ENCODE measurements around the gene CORO2A. TPM values are rescaled to one million over a fixed set of nuclear protein-coding genes. Genes with fewer than 3 reads are reported as not detected.

Gene CORO2A
- total and polyA plus RNA-seq, 10 of the 15 experiments (the other 5 are each of a cell fraction or from before 2014, with no cell fraction given): 1.0 to 5.3 (median 3.5) TPM

DNA sequence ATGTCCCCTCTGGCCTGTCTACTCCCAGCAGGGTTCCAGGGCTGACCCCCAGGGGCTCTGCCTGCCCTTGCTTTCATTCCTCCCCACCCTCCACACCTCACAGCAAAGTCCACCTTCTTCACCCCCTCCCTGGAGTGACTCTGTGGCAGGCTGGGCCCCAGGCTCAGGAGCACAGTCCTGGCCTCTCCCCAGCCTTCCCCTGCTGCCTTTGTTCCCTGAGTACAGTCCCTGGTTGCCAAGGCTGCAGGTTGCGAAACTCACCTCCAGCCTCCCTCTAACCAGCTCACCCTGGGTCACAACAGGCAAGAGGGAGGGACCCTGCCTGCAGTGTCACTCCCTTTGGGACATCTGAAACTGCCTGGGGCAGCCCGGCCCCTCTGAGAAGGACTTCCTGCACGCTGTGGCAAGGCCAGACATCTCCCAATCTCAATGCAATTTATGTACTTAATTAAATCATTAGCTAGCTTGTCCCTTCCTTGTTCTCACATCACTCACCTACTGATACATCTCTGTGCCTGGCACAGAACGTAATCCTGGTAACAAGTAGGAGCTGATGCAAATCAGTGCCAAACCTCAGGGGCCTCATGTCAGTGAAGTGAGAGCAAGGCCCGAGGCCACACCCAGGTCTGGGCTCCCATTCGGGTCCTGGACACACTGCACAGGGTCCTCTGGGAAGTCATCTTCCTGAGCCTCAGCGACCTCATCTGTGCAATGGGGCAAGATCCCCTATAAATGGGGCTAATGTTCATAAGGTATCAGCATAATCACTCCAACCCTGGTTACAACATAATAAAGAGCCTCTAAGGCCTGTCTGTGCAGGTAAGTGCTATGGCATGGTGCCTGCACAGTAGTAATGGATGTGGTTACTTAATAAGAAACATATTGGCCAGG is 46.1 kb downstream of the CORO2A start (continued):
- TF ChIP-seq FOXK2 (IDR thresholded peaks at IDR 0.05): no peak
- 0 out of 3 replicates have a peak, but pooled peaks have one; percentile 8 for TF ChIP-seq POU2F2 (IDR thresholded peaks at IDR 0.05; ENCODE audit: borderline replicate concordance, low read depth, low read length)
- TF ChIP-seq RCOR1 (conservative IDR thresholded peaks at IDR 0.05; ENCODE audit: low read depth, low read length): no peak

DNA sequence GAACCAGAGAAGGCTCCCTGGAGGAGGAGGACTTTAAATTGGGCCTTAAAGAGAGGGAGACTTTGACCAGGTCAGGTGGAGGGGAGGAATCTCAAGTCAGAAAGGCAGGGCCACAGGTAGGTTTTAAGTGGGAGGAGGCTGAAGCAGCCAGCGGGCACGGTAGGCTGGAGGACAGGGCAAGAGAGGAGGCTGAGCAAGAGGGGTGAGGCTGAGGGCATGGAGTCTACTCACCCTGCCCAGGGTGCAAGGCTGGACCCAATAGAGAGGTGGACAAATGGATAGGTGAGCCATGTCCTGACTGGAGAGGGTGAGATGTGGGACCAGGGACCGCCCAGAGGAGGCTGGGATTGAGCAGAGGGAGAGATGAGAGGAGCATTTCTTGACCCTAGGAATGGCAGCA is 47.8 kb downstream of the CORO2A start:
- H3K4me3 ChIP-seq: no peak overlapping the region
- no peaks in the 10 kb centered on the region for H3K79me2 ChIP-seq (ENCODE audit: control insufficient read depth, insufficient read depth, low read length)
- intact Hi-C loops (cut with micrococcal nuclease; ENCODE audit: unreplicated experiment): no loop called here
- ChIA-PET POLR2A (no interaction called here), CTCF (no interaction called here), RAD21 (ENCODE audit: unreplicated experiment) (interaction anchor here (0.6 to 0.8 kb wide), 2 partner anchors 18 to 112 kb away, joined by 3 read pairs; no protein-coding TSS in a partner anchor), SMC1A (ENCODE audit: uncharacterized antibody, unreplicated experiment) (no interaction called here)
- H4K20me1 ChIP-seq (ENCODE audit: control insufficient read depth, insufficient read depth): no peaks in the 10 kb centered on the region
- no peak for DNase-seq (ENCODE audit: low read depth, low spot score)
- peaks cover 29% of the 10 kb centered on the region for H3K4me1 ChIP-seq (ENCODE audit: control insufficient read depth, insufficient read depth, low read length)
- no peak for FAIRE-seq
- no peak overlapping the region for H3K4me2 ChIP-seq (ENCODE audit: control insufficient read depth, insufficient read depth)
- in situ Hi-C loops (cut with MboI): no loop called here
- H3K9ac ChIP-seq (ENCODE audit: control insufficient read depth, insufficient read depth, low read length): no peak overlapping the region
- H2AFZ ChIP-seq (ENCODE audit: control insufficient read depth, low read depth, low read length): no peak overlapping the region
- H3K9me3 ChIP-seq (replicated peaks; ENCODE audit: control insufficient read depth, insufficient read depth, low read length): no peaks in the 10 kb centered on the region
- no peak for ATAC-seq
- 98% methylated on average over 3 of the region's 3 CpGs for WGBS (ENCODE audit: insufficient coverage, insufficient replicate concordance, low lambda C conversion rate, missing lambda C conversion rate)
- H3K36me3 ChIP-seq (ENCODE audit: control insufficient read depth in 2 of 2, insufficient read depth in 2 of 2, low read length in 1 of 2): no peaks in the 10 kb centered on the region
- no peak overlapping the region for H3K27ac ChIP-seq (ENCODE audit: control insufficient read depth, insufficient read depth)
- no TSS peak for BruUV-seq (replicated peaks)
- no peaks in the 10 kb centered on the region for H3K27me3 ChIP-seq (replicated peaks in 1 of 2; ENCODE audit: control insufficient read depth in 2 of 2, insufficient read depth in 2 of 2, low read length in 1 of 2)
- TF ChIP-seq, protein P1, sequence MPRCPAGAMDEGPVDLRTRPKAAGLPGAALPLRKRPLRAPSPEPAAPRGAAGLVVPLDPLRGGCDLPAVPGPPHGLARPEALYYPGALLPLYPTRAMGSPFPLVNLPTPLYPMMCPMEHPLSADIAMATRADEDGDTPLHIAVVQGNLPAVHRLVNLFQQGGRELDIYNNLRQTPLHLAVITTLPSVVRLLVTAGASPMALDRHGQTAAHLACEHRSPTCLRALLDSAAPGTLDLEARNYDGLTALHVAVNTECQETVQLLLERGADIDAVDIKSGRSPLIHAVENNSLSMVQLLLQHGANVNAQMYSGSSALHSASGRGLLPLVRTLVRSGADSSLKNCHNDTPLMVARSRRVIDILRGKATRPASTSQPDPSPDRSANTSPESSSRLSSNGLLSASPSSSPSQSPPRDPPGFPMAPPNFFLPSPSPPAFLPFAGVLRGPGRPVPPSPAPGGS (IDR thresholded peaks at IDR 0.05; ENCODE audit: borderline replicate concordance, insufficient read depth, low read depth, low read length, poor library complexity, severe bottlenecking): no peak
- TF ChIP-seq JUNB (IDR thresholded peaks at IDR 0.05) (no peak), NBN (IDR thresholded peaks at IDR 0.05) (no peak), GATAD2B (conservative IDR thresholded peaks at IDR 0.05; ENCODE audit: low read depth) (no peak), CHD4 (IDR thresholded peaks at IDR 0.05) (no peak), NFYB (IDR thresholded peaks at IDR 0.05; ENCODE audit: insufficient read depth, low read depth, low read length) (no peak), SUPT20H (IDR thresholded peaks at IDR 0.05; ENCODE audit: borderline replicate concordance, control insufficient read depth, low read depth, low read length) (no peak), ESRRA (IDR thresholded peaks at IDR 0.05; ENCODE audit: low read length) (no peak)
- TF ChIP-seq, protein P2, sequence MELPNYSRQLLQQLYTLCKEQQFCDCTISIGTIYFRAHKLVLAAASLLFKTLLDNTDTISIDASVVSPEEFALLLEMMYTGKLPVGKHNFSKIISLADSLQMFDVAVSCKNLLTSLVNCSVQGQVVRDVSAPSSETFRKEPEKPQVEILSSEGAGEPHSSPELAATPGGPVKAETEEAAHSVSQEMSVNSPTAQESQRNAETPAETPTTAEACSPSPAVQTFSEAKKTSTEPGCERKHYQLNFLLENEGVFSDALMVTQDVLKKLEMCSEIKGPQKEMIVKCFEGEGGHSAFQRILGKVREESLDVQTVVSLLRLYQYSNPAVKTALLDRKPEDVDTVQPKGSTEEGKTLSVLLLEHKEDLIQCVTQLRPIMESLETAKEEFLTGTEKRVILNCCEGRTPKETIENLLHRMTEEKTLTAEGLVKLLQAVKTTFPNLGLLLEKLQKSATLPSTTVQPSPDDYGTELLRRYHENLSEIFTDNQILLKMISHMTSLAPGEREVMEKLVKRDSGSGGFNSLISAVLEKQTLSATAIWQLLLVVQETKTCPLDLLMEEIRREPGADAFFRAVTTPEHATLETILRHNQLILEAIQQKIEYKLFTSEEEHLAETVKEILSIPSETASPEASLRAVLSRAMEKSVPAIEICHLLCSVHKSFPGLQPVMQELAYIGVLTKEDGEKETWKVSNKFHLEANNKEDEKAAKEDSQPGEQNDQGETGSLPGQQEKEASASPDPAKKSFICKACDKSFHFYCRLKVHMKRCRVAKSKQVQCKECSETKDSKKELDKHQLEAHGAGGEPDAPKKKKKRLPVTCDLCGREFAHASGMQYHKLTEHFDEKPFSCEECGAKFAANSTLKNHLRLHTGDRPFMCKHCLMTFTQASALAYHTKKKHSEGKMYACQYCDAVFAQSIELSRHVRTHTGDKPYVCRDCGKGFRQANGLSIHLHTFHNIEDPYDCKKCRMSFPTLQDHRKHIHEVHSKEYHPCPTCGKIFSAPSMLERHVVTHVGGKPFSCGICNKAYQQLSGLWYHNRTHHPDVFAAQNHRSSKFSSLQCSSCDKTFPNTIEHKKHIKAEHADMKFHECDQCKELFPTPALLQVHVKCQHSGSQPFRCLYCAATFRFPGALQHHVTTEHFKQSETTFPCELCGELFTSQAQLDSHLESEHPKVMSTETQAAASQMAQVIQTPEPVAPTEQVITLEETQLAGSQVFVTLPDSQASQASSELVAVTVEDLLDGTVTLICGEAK (IDR thresholded peaks at IDR 0.05; ENCODE audit: borderline replicate concordance): no peak
- TF ChIP-seq, protein P3, sequence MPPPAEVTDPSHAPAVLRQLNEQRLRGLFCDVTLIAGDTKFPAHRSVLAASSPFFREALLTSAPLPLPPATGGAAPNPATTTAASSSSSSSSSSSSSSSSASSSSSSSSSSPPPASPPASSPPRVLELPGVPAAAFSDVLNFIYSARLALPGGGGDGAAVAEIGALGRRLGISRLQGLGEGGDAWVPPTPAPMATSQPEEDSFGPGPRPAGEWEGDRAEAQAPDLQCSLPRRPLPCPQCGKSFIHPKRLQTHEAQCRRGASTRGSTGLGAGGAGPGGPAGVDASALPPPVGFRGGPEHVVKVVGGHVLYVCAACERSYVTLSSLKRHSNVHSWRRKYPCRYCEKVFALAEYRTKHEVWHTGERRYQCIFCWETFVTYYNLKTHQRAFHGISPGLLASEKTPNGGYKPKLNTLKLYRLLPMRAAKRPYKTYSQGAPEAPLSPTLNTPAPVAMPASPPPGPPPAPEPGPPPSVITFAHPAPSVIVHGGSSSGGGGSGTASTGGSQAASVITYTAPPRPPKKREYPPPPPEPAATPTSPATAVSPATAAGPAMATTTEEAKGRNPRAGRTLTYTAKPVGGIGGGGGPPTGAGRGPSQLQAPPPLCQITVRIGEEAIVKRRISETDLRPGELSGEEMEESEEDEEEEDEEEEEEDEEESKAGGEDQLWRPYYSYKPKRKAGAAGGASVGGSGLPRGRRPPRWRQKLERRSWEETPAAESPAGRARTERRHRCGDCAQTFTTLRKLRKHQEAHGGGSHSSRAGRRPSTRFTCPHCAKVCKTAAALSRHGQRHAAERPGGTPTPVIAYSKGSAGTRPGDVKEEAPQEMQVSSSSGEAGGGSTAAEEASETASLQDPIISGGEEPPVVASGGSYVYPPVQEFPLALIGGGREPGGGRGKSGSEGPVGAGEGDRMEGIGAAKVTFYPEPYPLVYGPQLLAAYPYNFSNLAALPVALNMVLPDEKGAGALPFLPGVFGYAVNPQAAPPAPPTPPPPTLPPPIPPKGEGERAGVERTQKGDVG (CRISPR knock-in tag; IDR thresholded peaks at IDR 0.05): no peak
